ENCODE data around the gene GALNT7. TPM values are rescaled to one million over a fixed set of nuclear protein-coding genes. Genes with fewer than 3 reads are reported as not detected.

The GALNT7 gene
- total RNA-seq, 4 donors from 2014 or later = 7.6 to 11.4 (median 9.5) TPM

- no peak for TF ChIP-seq CTCF (IDR thresholded peaks at IDR 0.05)
- DNase-seq (ENCODE audit: low spot score) (no peak), ATAC-seq (ENCODE audit: low FRiP score) (no peak)
Observed at GRCh38 chr4:173362666-173363065, 194.1 kb downstream of the GALNT7 start.

- DNase-seq (ENCODE audit: low spot score) (no peak), ATAC-seq (ENCODE audit: low FRiP score) (no peak)
- no peak for TF ChIP-seq CTCF (IDR thresholded peaks at IDR 0.05)
Observed at GRCh38 chr4:173365359-173365996, 196.9 kb downstream of the GALNT7 start.

GRCh38 chr4:173367285-173367684 lies 198.7 kb downstream of the GALNT7 start:
- no peak for TF ChIP-seq CTCF (IDR thresholded peaks at IDR 0.05)
- DNase-seq (ENCODE audit: low spot score) (no peak), ATAC-seq (ENCODE audit: low FRiP score) (no peak)

GRCh38 chr4:173367946-173368345 lies 199.3 kb downstream of the GALNT7 start:
- no peak for TF ChIP-seq CTCF (IDR thresholded peaks at IDR 0.05)
- no peak for ATAC-seq (ENCODE audit: low FRiP score)
- DNase-seq (ENCODE audit: low spot score) = no peak

- DNase-seq (ENCODE audit: low spot score) (peak; percentile 44), ATAC-seq (ENCODE audit: low FRiP score) (peak; percentile 14)
- no peak for TF ChIP-seq CTCF (IDR thresholded peaks at IDR 0.05)
Observed at GRCh38 chr4:173370130-173370476, 201.5 kb downstream of the GALNT7 start.

- peak; percentile 97 for DNase-seq (ENCODE audit: low spot score)
- ATAC-seq (ENCODE audit: low FRiP score) = peak; percentile 95
- no peak for TF ChIP-seq CTCF (IDR thresholded peaks at IDR 0.05)
Observed at GRCh38 chr4:173370477-173371291, 202.1 kb downstream of the GALNT7 start, which contains the start of gene SAP30. Gene SAP30 (plus strand): TSS chr4:173370954. CDS start chr4:173371183, 229 bp downstream.
